HepG2 (cell line): ENCODE measurements around the gene TDRD9. TPM values are rescaled to one million over a fixed set of nuclear protein-coding genes. Genes with fewer than 3 reads are reported as not detected.
A peak's percentile ranks its signal among the peaks of the same experiment; 100 is the strongest.

Experiments
- CAMTA2 ChIP-seq: sonication (generic); formaldehyde crosslinking; IDR thresholded peaks from 2 replicates; pipeline ENCODE4 v1.4.0; 2020; ENCODE audit warnings: mild to moderate bottlenecking, missing genetic modification reagents, borderline replicate concordance
- DR1 ChIP-seq: sonication (generic); formaldehyde crosslinking; IDR thresholded peaks from 2 replicates; pipeline ENCODE4 v1.8.0; 2021; ENCODE audit warnings: mild to moderate bottlenecking, missing genetic modification reagents, inconsistent platforms
- FOXA3 ChIP-seq: IDR thresholded peaks from 2 replicates; pipeline ENCODE4 v1.6.1; 2016; ENCODE audit warnings: missing genetic modification reagents, missing compliant biosample characterization
- KLF12 ChIP-seq: sonication (generic); formaldehyde crosslinking; IDR thresholded peaks from 2 replicates; pipeline ENCODE4 v1.4.0; 2020; ENCODE audit warnings: missing genetic modification reagents, borderline replicate concordance
- LBX2 ChIP-seq: sonication (generic); formaldehyde crosslinking; IDR thresholded peaks from 2 replicates; pipeline ENCODE4 v1.5.0; 2020; ENCODE audit warnings: missing genetic modification reagents, mild to moderate bottlenecking, borderline replicate concordance
- MBD4 ChIP-seq: IDR thresholded peaks from 2 replicates; pipeline ENCODE4 v1.6.1; 2012; ENCODE audit warnings: low read length, inconsistent platforms, borderline replicate concordance
- MEIS1 ChIP-seq: sonication (generic); formaldehyde crosslinking; IDR thresholded peaks from 2 replicates; pipeline ENCODE4 v1.9.0; 2021; ENCODE audit warnings: mild to moderate bottlenecking, missing genetic modification reagents, moderate library complexity, borderline replicate concordance
- MXD4 ChIP-seq: IDR thresholded peaks from 2 replicates; pipeline ENCODE4 v1.6.1; 2016; ENCODE audit warnings: mild to moderate bottlenecking, missing biosample characterization, missing genetic modification reagents
- NFIB ChIP-seq: sonication (generic); formaldehyde crosslinking; IDR thresholded peaks from 2 replicates; pipeline ENCODE4 v1.9.0; 2021; ENCODE audit warnings: missing genetic modification reagents, mild to moderate bottlenecking, borderline replicate concordance
- SP1 ChIP-seq, 2 experiments: fragments of 450-650 bp in 1 of 2; sonication (generic) in 1 of 2; formaldehyde crosslinking in 1 of 2; IDR thresholded peaks; 2 replicates each; pipeline versions ENCODE4 v1.4.0 to v1.6.1; 2016 to 2020; ENCODE audit warnings: missing genetic modification reagents in 1 of 2
- TAF1 ChIP-seq: sonication (generic); formaldehyde crosslinking; IDR thresholded peaks from 2 replicates; pipeline ENCODE4 v1.4.0; 2020; ENCODE audit warnings: missing genetic modification reagents
- YEATS4 ChIP-seq: sonication (generic); formaldehyde crosslinking; IDR thresholded peaks from 2 replicates; pipeline ENCODE4 v1.4.0; 2020; ENCODE audit warnings: missing genetic modification reagents, borderline replicate concordance
- ZFP41 ChIP-seq: sonication (generic); formaldehyde crosslinking; IDR thresholded peaks from 2 replicates; pipeline ENCODE4 v1.4.0; 2020; ENCODE audit warnings: mild to moderate bottlenecking, missing genetic modification reagents, borderline replicate concordance
- ZNF230 ChIP-seq: sonication (generic); formaldehyde crosslinking; IDR thresholded peaks from 2 replicates; pipeline ENCODE4 v1.4.0; 2020; ENCODE audit warnings: mild to moderate bottlenecking, missing genetic modification reagents
- ZNF232 ChIP-seq: sonication (generic); formaldehyde crosslinking; IDR thresholded peaks from 2 replicates; pipeline ENCODE4 v1.4.0; 2020; ENCODE audit warnings: missing genetic modification reagents, borderline replicate concordance
- ZNF30 ChIP-seq: sonication (generic); formaldehyde crosslinking; IDR thresholded peaks from 2 replicates; pipeline ENCODE4 v1.5.0; 2020; ENCODE audit warnings: mild to moderate bottlenecking, missing genetic modification reagents
- ZNF335 ChIP-seq: sonication (generic); formaldehyde crosslinking; IDR thresholded peaks from 2 replicates; pipeline ENCODE4 v1.4.0; 2020; ENCODE audit warnings: missing genetic modification reagents
- ZNF512 ChIP-seq: sonication (generic); formaldehyde crosslinking; IDR thresholded peaks from 2 replicates; pipeline ENCODE4 v1.4.0; 2020; ENCODE audit warnings: mild to moderate bottlenecking, missing genetic modification reagents
- ZNF552 ChIP-seq: sonication (generic); formaldehyde crosslinking; IDR thresholded peaks from 2 replicates; pipeline ENCODE4 v1.9.0; 2022; ENCODE audit warnings: missing genetic modification reagents, mild to moderate bottlenecking, borderline replicate concordance
- ZNF614 ChIP-seq: IDR thresholded peaks from 2 replicates; pipeline ENCODE4 v1.6.1; 2018; ENCODE audit warnings: missing biosample characterization, missing genetic modification reagents, inconsistent platforms, borderline replicate concordance
- ZNF75D ChIP-seq: sonication (generic); formaldehyde crosslinking; IDR thresholded peaks from 2 replicates; pipeline ENCODE4 v1.8.1; 2023; ENCODE audit warnings: missing genetic modification reagents, mild to moderate bottlenecking, borderline replicate concordance
- ZNF788 ChIP-seq: sonication (generic); formaldehyde crosslinking; IDR thresholded peaks from 2 replicates; pipeline ENCODE4 v1.5.0; 2020; ENCODE audit warnings: mild to moderate bottlenecking, missing genetic modification reagents, borderline replicate concordance
- ZNF891 ChIP-seq: sonication (generic); formaldehyde crosslinking; IDR thresholded peaks from 2 replicates; pipeline ENCODE4 v1.5.0; 2020; ENCODE audit warnings: mild to moderate bottlenecking, missing genetic modification reagents
- ZSCAN30 ChIP-seq: sonication (generic); formaldehyde crosslinking; IDR thresholded peaks from 2 replicates; pipeline ENCODE4 v1.5.0; 2020; ENCODE audit warnings: mild to moderate bottlenecking, missing genetic modification reagents
- ZSCAN5A ChIP-seq: sonication (generic); formaldehyde crosslinking; IDR thresholded peaks from 2 replicates; pipeline ENCODE4 v1.8.0; 2022; ENCODE audit warnings: mild to moderate bottlenecking, missing genetic modification reagents, borderline replicate concordance
- polyA plus RNA-seq, 8 experiments: library from polyadenylated mRNA; depleted of rRNA in 3 of 8; stranded (reverse) in 7 of 8; unstranded in 1 of 8; fragments of >200 nt; fragmentation: Illumina TruSeq in 4 of 8; extraction: Trizol in 4 of 8; gene quantifications; 2 replicates each; pipeline versions ENCODE4 v1.2.1 to v1.2.3, GENCODE V29; 2011 to 2016; ENCODE audit warnings: low read depth in 4 of 8, missing spikeins in 1 of 8, mixed read lengths in 1 of 8; ENCODE audit not compliant: insufficient read depth in 1 of 8
- total RNA-seq, 5 experiments: library from RNA; depleted of rRNA; stranded (reverse); fragments of >200 nt; fragmentation: Illumina TruSeq; extraction: Trizol; gene quantifications; 2 replicates each; pipeline ENCODE4 v1.2.3, GENCODE V29; 2016; ENCODE audit warnings: low read depth in 1 of 5
- TF ChIP-seq, protein P1 (sequence below): sonication (generic); formaldehyde crosslinking; IDR thresholded peaks from 2 replicates; pipeline ENCODE4 v1.4.0; 2020; ENCODE audit warnings: mild to moderate bottlenecking, missing genetic modification reagents

The TDRD9 gene
- total and polyA plus RNA-seq, 2 of the 13 experiments (the other 11 are each of a cell fraction or from before 2014, with no cell fraction given) = not detected

- peak; percentile 68; the same call in 1 of the 2 replicates for TF ChIP-seq FOXA3 (CRISPR knock-in tag)
- TF ChIP-seq ZSCAN5A (CRISPR knock-in tag) = 0 out of 2 replicates have a peak, but pooled peaks have one; percentile 50
- TF ChIP-seq MBD4 = no peak
- peak; percentile 94 for TF ChIP-seq TAF1 (CRISPR knock-in tag)
- peak; percentile 56; the same call in 1 of the 2 replicates for TF ChIP-seq ZNF614
- peak; percentile 63; the same call in 1 of the 2 replicates for TF ChIP-seq ZNF230 (CRISPR knock-in tag)
- TF ChIP-seq ZFP41 (CRISPR knock-in tag) = peak; percentile 64; the same call in 1 of the 2 replicates
- TF ChIP-seq ZNF512 (CRISPR knock-in tag) = no peak
- TF ChIP-seq ZNF232 (CRISPR knock-in tag) = peak; percentile 82; the same call in 1 of the 2 replicates
- TF ChIP-seq CAMTA2 (CRISPR knock-in tag) = peak; percentile 36; the same call in 1 of the 2 replicates
- peak; percentile 77; the same call in 1 of the 2 replicates for TF ChIP-seq KLF12 (CRISPR knock-in tag)
- peak; percentile 21; the same call in 1 of the 2 replicates for TF ChIP-seq LBX2
- TF ChIP-seq ZNF552 (CRISPR knock-in tag) = peak; percentile 83
- TF ChIP-seq ZNF335 (CRISPR knock-in tag) = 0 out of 2 replicates have a peak, but pooled peaks have one; percentile 61
- no peak for TF ChIP-seq ZSCAN30 (CRISPR knock-in tag)
- peak; percentile 97 for TF ChIP-seq ZNF891
- TF ChIP-seq, protein P1, sequence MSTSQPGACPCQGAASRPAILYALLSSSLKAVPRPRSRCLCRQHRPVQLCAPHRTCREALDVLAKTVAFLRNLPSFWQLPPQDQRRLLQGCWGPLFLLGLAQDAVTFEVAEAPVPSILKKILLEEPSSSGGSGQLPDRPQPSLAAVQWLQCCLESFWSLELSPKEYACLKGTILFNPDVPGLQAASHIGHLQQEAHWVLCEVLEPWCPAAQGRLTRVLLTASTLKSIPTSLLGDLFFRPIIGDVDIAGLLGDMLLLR (CRISPR knock-in tag) = peak; percentile 77; the same call in 1 of the 2 replicates
- TF ChIP-seq NFIB (CRISPR knock-in tag) = no peak
- no peak for TF ChIP-seq SP1 (IDR thresholded peaks at IDR 0.05)
- peak; percentile 92 for TF ChIP-seq SP1 (CRISPR knock-in tag; IDR thresholded peaks at IDR 0.05)
- TF ChIP-seq ZNF788 (CRISPR knock-in tag) = peak; percentile 81
- peak; percentile 59 for TF ChIP-seq MXD4
- TF ChIP-seq ZNF75D = no peak
- TF ChIP-seq DR1 (CRISPR knock-in tag) = peak; percentile 73
- no peak for TF ChIP-seq MEIS1 (CRISPR knock-in tag)
- no peak for TF ChIP-seq ZNF30 (CRISPR knock-in tag)
- TF ChIP-seq YEATS4 = peak; percentile 91
Measured at GRCh38 chr14:103920981-103921854, 7.0 kb upstream of the TDRD9 start (continued).
